Measurements from ENCODE around the gene CHD5.

CHD5 gene

DNA sequence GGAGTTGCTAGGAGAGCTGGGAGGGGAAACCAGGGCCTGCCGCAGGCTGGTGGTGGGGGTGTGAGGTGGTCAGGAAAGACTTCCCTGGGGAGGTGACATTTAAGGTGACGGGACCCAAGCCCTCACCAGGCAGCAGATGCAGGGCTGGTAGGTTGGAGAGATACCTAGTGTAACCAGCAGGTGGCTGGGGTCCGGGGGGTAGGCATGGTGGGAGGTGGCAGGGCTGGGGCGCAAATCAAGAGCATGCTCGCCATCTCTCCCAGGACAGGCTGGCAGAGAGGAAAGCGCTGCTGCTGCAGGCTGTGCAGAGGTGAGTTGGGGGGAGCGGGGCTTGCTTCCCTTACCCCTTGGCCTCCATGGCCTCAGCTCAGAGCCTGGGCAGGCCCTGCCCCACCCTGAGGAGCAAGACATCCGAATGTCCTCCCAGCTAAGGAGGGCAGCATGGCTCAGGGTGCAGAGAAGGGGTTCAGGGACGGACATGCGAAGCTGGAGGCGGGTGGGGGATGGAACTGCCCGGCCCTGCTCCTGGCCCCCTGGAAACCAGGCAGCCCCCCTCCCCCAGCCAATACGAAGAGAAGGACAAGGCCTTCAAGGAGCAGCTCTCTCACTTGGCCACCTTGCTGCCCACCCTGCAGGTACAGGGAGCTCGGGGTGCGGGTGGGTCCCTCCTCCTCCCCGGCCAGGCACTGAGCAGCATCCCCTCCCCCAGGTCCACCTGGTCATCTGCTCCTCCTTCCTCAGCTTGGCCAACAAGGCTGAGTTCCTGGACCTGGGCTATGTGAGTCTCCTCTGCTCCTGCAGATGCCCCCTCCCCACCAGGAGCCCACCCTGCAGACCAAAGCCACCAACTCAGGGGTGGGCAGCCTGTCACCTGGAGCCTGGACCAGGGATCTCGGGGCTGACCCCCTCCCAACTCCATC is 29.8 kb upstream of the CHD5 start:
- in situ Hi-C loops (cut with HindIII; ENCODE audit: low pct_ligation_motif_present, low sequenced_read_pairs) = no loop called here
- no peak for DNase-seq
- no peak overlapping the region for H3K27ac ChIP-seq
- H3K27me3 ChIP-seq (replicated peaks) = no peaks in the 10 kb centered on the region
- TF ChIP-seq, protein P1, sequence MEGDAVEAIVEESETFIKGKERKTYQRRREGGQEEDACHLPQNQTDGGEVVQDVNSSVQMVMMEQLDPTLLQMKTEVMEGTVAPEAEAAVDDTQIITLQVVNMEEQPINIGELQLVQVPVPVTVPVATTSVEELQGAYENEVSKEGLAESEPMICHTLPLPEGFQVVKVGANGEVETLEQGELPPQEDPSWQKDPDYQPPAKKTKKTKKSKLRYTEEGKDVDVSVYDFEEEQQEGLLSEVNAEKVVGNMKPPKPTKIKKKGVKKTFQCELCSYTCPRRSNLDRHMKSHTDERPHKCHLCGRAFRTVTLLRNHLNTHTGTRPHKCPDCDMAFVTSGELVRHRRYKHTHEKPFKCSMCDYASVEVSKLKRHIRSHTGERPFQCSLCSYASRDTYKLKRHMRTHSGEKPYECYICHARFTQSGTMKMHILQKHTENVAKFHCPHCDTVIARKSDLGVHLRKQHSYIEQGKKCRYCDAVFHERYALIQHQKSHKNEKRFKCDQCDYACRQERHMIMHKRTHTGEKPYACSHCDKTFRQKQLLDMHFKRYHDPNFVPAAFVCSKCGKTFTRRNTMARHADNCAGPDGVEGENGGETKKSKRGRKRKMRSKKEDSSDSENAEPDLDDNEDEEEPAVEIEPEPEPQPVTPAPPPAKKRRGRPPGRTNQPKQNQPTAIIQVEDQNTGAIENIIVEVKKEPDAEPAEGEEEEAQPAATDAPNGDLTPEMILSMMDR (IDR thresholded peaks at IDR 0.05; ENCODE audit: low read depth, low read length, missing control alignments) = peak; percentile 45
- peaks cover 16% of the 10 kb centered on the region for H3K36me3 ChIP-seq (replicated peaks)
- H3K4me3 ChIP-seq (ENCODE audit: low read depth, low read length) = peak overlapping the region; percentile 52

DNA sequence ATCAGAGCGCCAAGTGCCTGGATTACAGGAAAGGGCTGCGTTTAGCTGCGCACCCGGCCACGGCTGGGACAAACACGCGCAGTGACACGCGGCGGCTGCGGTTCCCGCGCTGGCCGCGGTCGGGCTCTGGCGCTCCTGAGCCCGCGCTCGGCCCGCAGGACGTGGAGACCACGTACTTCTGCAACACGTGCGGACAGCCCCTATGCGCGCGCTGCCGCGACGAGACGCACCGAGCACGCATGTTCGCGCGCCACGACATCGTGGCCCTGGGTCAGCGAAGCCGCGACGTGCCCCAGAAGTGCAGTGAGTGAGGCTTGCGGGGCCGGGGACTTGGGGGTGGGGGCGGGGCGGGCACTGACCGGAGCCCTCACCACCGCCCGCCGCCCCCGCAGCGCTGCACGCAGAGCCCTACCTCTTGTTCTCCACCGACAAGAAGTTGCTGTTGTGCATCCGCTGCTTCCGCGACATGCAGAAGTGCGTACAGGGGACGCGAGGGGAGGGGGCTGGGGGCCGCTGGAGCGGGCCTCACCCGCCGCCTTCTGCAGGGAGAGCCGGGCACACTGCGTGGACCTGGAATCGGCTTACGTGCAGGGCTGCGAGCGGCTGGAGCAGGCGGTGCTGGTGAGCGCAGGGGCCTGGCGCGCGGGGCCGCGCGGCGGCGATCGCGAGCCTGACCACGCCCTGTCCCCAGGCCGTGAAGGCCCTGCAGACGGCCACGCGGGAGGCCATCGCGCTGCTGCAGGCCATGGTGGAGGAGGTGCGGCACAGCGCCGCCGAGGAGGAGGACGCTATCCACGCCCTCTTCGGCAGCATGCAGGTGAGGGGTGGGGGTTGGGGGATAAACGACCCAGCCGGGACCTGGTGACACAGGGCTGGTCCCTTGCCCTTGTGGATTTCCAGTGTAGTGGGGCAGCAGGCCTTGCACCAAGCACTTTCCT is 28.9 kb upstream of the CHD5 start:
- TF ChIP-seq, protein P1 (IDR thresholded peaks at IDR 0.05; ENCODE audit: low read depth, low read length, missing control alignments) = peak; percentile 41
- Histone ChIP-seq H3K36me3 (replicated peaks) (peaks cover 16% of the 10 kb centered on the region), H3K4me3 (ENCODE audit: low read depth, low read length) (peak overlapping the region; percentile 52), H3K27ac (no peak overlapping the region), H3K27me3 (replicated peaks) (no peaks in the 10 kb centered on the region)
- no peak for DNase-seq
- in situ Hi-C loops (cut with HindIII; ENCODE audit: low pct_ligation_motif_present, low sequenced_read_pairs) = no loop called here

DNA sequence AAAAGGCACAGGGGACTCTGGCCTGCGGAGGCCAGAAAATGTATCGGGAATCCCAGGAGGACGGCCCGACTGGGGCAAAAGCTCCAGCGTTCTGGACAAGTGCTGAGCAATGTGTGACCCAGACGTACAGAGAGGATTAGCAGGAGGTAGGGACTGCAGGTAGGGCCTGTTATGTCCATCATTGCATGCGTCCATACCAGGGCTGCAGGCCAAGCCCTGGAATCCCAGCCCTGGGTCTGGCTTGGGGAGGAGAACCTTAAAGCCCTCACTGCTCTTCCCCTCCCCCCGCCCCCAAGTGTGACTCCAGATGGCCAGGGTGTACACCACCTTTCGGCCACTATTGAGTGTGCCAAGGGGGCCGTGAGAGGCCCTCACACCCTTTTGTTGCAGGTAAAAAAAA is 27.8 kb upstream of the CHD5 start:
- Histone ChIP-seq H3K36me3 (replicated peaks) (peaks cover 13% of the 10 kb centered on the region), H3K4me3 (ENCODE audit: low read depth, low read length) (no peak overlapping the region), H3K27me3 (replicated peaks) (no peaks in the 10 kb centered on the region), H3K27ac (no peak overlapping the region)
- in situ Hi-C loops (cut with HindIII; ENCODE audit: low pct_ligation_motif_present, low sequenced_read_pairs) = no loop called here
- DNase-seq = no peak
- TF ChIP-seq, protein P1 (IDR thresholded peaks at IDR 0.05; ENCODE audit: low read depth, low read length, missing control alignments) = no peak

DNA sequence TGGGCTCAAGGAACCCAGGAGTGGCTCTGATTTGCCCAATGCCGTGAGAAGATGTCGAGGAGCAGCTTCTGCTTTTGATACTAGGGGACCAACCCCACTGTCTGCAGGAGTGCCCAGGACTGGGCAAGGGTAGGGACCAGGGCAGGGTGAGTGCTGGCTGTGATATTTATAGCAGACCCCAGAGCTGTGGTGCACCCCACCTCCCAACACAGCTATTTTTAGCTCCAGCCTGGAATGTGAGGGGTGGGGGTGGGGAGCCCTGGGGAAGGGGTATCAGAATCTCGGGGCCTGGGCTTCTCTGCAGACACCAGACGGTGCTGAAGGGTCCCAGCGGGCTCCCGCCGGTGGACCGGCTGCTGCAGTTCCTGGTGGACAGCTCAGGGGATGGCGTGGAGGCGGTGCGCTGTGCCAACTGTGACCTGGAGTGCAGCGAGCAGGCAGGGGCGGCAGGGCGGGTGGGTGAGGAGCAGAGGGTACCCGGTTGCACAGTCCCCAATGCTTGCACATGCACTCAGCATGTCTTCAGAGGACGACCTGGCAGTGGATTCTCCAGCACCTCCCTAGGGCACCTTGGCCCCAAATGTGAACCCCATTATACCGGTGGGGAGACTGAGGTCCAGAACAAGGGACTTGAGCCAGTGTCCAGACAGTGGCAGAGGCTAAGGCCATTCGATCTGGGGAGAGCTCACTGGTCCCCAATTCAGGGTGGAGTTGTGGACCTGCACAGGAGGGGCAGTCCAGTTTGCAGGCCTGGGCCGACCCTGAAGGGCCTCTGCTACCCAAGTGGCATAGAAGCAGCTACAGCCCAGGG is 27.2 kb upstream of the CHD5 start:
- no peak for DNase-seq
- Histone ChIP-seq H3K4me3 (ENCODE audit: low read depth, low read length) (peak overlapping the region; percentile 67), H3K27me3 (replicated peaks) (no peaks in the 10 kb centered on the region), H3K36me3 (replicated peaks) (peaks cover 9% of the 10 kb centered on the region), H3K27ac (no peak overlapping the region)
- TF ChIP-seq, protein P1 (IDR thresholded peaks at IDR 0.05; ENCODE audit: low read depth, low read length, missing control alignments) = no peak
- in situ Hi-C loops (cut with HindIII; ENCODE audit: low pct_ligation_motif_present, low sequenced_read_pairs) = no loop called here

DNA sequence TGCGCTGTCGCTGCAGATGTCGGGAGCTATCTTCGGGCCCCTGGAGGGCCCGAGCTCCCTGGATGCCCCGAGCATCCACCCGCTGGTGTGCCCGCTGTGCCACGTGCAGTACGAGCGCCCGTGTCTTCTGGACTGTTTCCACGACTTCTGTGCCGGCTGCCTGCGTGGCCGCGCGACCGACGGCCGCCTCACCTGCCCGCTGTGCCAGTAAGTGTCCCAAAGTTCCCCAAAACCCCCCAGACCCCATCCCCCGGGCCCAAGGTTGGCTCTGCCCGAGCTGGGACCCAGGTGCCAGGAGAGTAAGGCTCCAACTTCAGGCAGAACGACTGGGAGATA is 26.4 kb upstream of the CHD5 start:
- in situ Hi-C loops (cut with HindIII; ENCODE audit: low pct_ligation_motif_present, low sequenced_read_pairs) = no loop called here
- H3K4me3 ChIP-seq (ENCODE audit: low read depth, low read length) = peak overlapping the region; percentile 67
- DNase-seq = no peak
- H3K27me3 ChIP-seq (replicated peaks) = no peaks in the 10 kb centered on the region
- no peak overlapping the region for H3K27ac ChIP-seq
- TF ChIP-seq, protein P1 (IDR thresholded peaks at IDR 0.05; ENCODE audit: low read depth, low read length, missing control alignments) = no peak
- peaks cover 6% of the 10 kb centered on the region for H3K36me3 ChIP-seq (replicated peaks)
